SU-DHL-6 (cell line): ENCODE data around the gene ABHD17A.

ENCODE experiments used
- H2AFZ ChIP-seq: fragments of 200-600 bp; sonication (generic); 2 replicates; pipeline ENCODE4 v1.6.1; 2014; ENCODE audit warnings: low read depth, mild to moderate bottlenecking, moderate library complexity, mixed read lengths, antibody characterized with exemption, low read length; ENCODE audit not compliant: severe bottlenecking
- H3F3A ChIP-seq: fragments of 200-600 bp; shearing (Covaris generic); 2 replicates; pipeline ENCODE4 v1.6.0; 2016; ENCODE audit warnings: antibody characterized with exemption, mild to moderate bottlenecking; ENCODE audit not compliant: insufficient read depth
- H3K27ac ChIP-seq: fragments of 200-600 bp; sonication (generic); 2 replicates; pipeline ENCODE4 v1.5.1; 2016; ENCODE audit warnings: low read depth, mild to moderate bottlenecking, low read length, moderate library complexity, mixed read lengths
- H3K27me3 ChIP-seq: fragments of 200-600 bp; sonication (generic), shearing (Covaris generic); 2 replicates; pipeline ENCODE4 v1.6.0; 2014; ENCODE audit warnings: mild to moderate bottlenecking, low read length
- H3K36me3 ChIP-seq: fragments of 200-600 bp; sonication (generic); 2 replicates; pipeline ENCODE4 v1.6.1; 2014; ENCODE audit warnings: mild to moderate bottlenecking, low read length, mixed read lengths
- H3K4me2 ChIP-seq: fragments of 300-600, 200-600 bp; shearing (Covaris generic), sonication (generic); 2 replicates; pipeline ENCODE4 v1.6.0; 2014; ENCODE audit warnings: low read length, low read depth, mild to moderate bottlenecking; ENCODE audit not compliant: poor library complexity, severe bottlenecking
- H3K4me3 ChIP-seq: fragments of 200-600 bp; sonication (generic); 2 replicates; pipeline ENCODE4 v1.5.1; 2014; ENCODE audit warnings: antibody characterized with exemption, low read length, mild to moderate bottlenecking, mixed read lengths; ENCODE audit not compliant: insufficient read depth, poor library complexity, severe bottlenecking
- H3K79me2 ChIP-seq: fragments of 200-600 bp; sonication (generic); 2 replicates; pipeline ENCODE4 v1.6.1; 2014; ENCODE audit warnings: mild to moderate bottlenecking, low read length, moderate library complexity; ENCODE audit not compliant: insufficient read depth
- H3K9ac ChIP-seq: fragments of 200-600 bp; sonication (generic); 2 replicates; pipeline ENCODE4 v1.7.0; 2014; ENCODE audit warnings: mild to moderate bottlenecking, low read length
- H3K9me2 ChIP-seq: fragments of 200-600 bp; sonication (generic); replicated peaks from 2 replicates; pipeline ENCODE4 v1.6.1; 2014; ENCODE audit warnings: low read length; ENCODE audit not compliant: insufficient read depth
- H3K9me3 ChIP-seq: fragments of 200-600 bp; sonication (generic); 2 replicates; pipeline ENCODE4 v1.6.1; 2014; ENCODE audit warnings: low read length, mixed read lengths; ENCODE audit not compliant: insufficient read depth
- H4K20me1 ChIP-seq: fragments of 200-600 bp; sonication (generic); 2 replicates; pipeline ENCODE4 v1.6.1; 2014; ENCODE audit warnings: low read depth, mild to moderate bottlenecking, antibody characterized with exemption, low read length, moderate library complexity, mixed read lengths
- CTCF ChIP-seq: fragments of 200-600 bp; sonication (generic); IDR thresholded peaks from one replicate; pipeline ENCODE4 v1.5.1; 2017; ENCODE audit warnings: antibody characterized with exemption, mild to moderate bottlenecking, low read length, moderate library complexity; ENCODE audit not compliant: insufficient read depth, poor library complexity, severe bottlenecking
- EZH2phosphoT487 ChIP-seq: fragments of 200-600 bp; sonication (generic), shearing (Covaris generic); conservative IDR thresholded peaks from 2 replicates; pipeline ENCODE4 v1.6.1; 2018; ENCODE audit warnings: mild to moderate bottlenecking, antibody characterized with exemption, low read length, moderate library complexity, mixed read lengths

ABHD17A gene

DNA sequence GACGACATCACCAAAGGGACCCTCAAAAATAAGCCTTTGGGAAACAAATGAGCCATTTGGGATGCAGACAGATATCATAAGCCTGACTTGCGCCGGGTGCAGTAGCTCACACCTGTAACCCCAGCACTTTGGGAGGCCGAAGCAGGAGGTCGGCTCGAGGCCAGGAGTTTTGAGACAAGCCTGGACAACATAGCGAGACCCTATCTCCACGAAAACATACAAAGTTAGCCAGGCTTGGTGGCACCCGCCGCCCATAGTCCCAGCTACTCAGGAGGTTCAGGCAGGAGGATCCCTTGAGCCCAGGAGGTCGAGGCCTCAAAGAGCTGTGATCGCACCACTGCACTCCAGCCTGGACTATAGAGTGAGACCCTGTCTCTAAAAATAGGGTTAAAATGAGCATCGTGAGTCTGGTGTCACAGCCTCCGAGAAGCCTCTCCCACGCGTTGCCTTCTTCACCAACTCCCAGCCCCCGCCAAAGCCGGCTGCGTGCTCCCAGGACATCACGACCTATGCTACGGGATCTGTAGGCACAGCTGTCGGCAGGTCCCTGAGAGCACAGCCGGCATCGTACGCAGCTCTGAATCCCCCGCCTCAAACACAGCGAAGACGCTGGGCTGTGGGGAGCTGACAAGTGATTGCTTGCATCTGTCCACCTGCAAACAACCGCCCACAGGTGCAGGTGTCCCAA lies 38.6 kb downstream of the ABHD17A start:
- H3K79me2 ChIP-seq: peaks cover 65% of the 10 kb centered on the region
- peaks cover 13% of the 10 kb centered on the region for H3F3A ChIP-seq
- no peaks in the 10 kb centered on the region for H3K36me3 ChIP-seq
- peak overlapping the region; percentile 92 for H3K4me3 ChIP-seq
- H3K27me3 ChIP-seq: no peaks in the 10 kb centered on the region
- H3K4me2 ChIP-seq: peak overlapping the region; percentile 77
- peaks cover 7% of the 10 kb centered on the region; the same call in 1 of the 2 replicates for H4K20me1 ChIP-seq
- H3K9me2 ChIP-seq: no peaks in the 10 kb centered on the region
- no peak overlapping the region for H3K27ac ChIP-seq
- H2AFZ ChIP-seq: no peak overlapping the region
- peak overlapping the region; percentile 98 for H3K9ac ChIP-seq
- no peak for TF ChIP-seq CTCF
- no peak for TF ChIP-seq EZH2phosphoT487
- no peaks in the 10 kb centered on the region for H3K9me3 ChIP-seq

DNA sequence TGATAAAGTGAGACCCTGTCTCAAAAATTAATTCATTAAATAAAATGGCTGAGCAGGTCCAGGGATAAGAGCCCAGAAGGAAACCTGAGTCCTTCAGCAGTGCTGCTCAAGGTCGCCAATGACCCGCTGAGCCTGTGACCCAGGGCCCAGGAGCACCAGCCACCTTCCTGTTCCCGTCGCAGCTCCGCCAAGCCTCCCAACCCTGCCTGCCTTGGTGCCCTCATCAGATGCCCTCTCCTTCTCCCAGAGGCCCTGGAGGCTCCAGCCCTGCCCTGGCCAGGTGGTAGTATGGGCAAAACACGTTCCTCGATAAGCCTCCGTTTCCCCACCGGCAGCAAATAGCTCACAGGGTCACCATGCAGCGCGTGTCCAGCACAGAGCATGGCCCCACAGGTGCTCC lies 39.7 kb downstream of the ABHD17A start:
- no peaks in the 10 kb centered on the region for H3K36me3 ChIP-seq
- peaks cover 13% of the 10 kb centered on the region for H3F3A ChIP-seq
- peaks cover 7% of the 10 kb centered on the region; the same call in 1 of the 2 replicates for H4K20me1 ChIP-seq
- no peaks in the 10 kb centered on the region for H3K27me3 ChIP-seq
- H3K4me2 ChIP-seq: no peak overlapping the region
- H2AFZ ChIP-seq: no peak overlapping the region
- H3K9ac ChIP-seq: no peak overlapping the region
- no peaks in the 10 kb centered on the region for H3K9me2 ChIP-seq
- no peak for TF ChIP-seq CTCF
- TF ChIP-seq EZH2phosphoT487: no peak
- H3K79me2 ChIP-seq: peaks cover 75% of the 10 kb centered on the region
- no peaks in the 10 kb centered on the region for H3K9me3 ChIP-seq
- no peak overlapping the region for H3K27ac ChIP-seq
- no peak overlapping the region for H3K4me3 ChIP-seq

DNA sequence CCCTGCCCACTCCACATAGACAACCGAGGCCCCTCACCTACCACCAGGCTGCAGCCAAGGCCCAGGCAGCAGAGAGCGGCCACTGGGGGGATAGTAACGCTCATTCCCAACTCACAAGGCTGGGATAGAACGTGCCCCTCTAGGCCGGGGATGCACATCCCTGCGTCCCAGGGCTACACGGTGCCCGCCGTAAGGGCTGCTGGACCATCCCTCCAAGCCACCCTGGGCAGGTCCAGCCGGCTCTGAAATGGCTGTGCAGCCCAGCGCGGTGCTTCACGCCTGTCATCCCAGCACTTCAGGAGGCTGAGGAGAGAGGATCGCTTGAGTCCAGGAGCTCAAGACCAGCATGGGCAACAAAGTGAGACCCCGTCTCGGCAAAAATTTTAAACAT lies 40.2 kb downstream of the ABHD17A start:
- Histone ChIP-seq H4K20me1 (peaks cover 7% of the 10 kb centered on the region; the same call in 1 of the 2 replicates), H3F3A (peaks cover 13% of the 10 kb centered on the region), H3K9me3 (no peaks in the 10 kb centered on the region), H3K4me2 (no peak overlapping the region), H3K4me3 (no peak overlapping the region), H2AFZ (no peak overlapping the region), H3K9ac (no peak overlapping the region), H3K9me2 (no peaks in the 10 kb centered on the region), H3K27ac (no peak overlapping the region), H3K79me2 (peaks cover 80% of the 10 kb centered on the region), H3K36me3 (no peaks in the 10 kb centered on the region), H3K27me3 (no peaks in the 10 kb centered on the region)
- TF ChIP-seq CTCF: no peak
- TF ChIP-seq EZH2phosphoT487: no peak
